PFSK-1 (cell line): ENCODE data around the gene SENP2.

Experiments
- FOXP2 ChIP-seq: optimal IDR thresholded peaks from 2 replicates; pipeline ENCODE3; 2011; ENCODE audit warnings: borderline replicate concordance, control low read depth, inconsistent platforms; ENCODE audit not compliant: insufficient read depth; ENCODE audit errors: extremely low read length, extremely low read depth
- POLR2AphosphoS5 ChIP-seq: IDR thresholded peaks from 2 replicates; pipeline ENCODE4 v1.6.1; 2012; ENCODE audit warnings: low read depth, mild to moderate bottlenecking, control low read depth, low read length, moderate library complexity
- SIN3A ChIP-seq: IDR thresholded peaks from 2 replicates; pipeline ENCODE4 v1.6.1; 2012; ENCODE audit warnings: mild to moderate bottlenecking, low read length, moderate library complexity, borderline replicate concordance; ENCODE audit not compliant: insufficient read depth
- TAF1 ChIP-seq: IDR thresholded peaks from 2 replicates; pipeline ENCODE4 v1.6.1; 2012; ENCODE audit warnings: low read length, control low read depth, borderline replicate concordance; ENCODE audit not compliant: insufficient read depth
- TF ChIP-seq, protein P1 (sequence below), 2 experiments: IDR thresholded peaks; 2 replicates each; pipeline versions ENCODE4 v1.6.1 to v1.8.0; 2011 to 2012; ENCODE audit warnings: low read depth in 2 of 2, low read length in 2 of 2, control low read depth in 1 of 2, inconsistent platforms in 1 of 2, mild to moderate bottlenecking in 1 of 2, moderate library complexity in 1 of 2; ENCODE audit not compliant: insufficient read depth in 1 of 2

SENP2 gene

GRCh38 chr3:185613016-185613415 is 26.9 kb downstream of the SENP2 start:
- TF ChIP-seq, protein P1, sequence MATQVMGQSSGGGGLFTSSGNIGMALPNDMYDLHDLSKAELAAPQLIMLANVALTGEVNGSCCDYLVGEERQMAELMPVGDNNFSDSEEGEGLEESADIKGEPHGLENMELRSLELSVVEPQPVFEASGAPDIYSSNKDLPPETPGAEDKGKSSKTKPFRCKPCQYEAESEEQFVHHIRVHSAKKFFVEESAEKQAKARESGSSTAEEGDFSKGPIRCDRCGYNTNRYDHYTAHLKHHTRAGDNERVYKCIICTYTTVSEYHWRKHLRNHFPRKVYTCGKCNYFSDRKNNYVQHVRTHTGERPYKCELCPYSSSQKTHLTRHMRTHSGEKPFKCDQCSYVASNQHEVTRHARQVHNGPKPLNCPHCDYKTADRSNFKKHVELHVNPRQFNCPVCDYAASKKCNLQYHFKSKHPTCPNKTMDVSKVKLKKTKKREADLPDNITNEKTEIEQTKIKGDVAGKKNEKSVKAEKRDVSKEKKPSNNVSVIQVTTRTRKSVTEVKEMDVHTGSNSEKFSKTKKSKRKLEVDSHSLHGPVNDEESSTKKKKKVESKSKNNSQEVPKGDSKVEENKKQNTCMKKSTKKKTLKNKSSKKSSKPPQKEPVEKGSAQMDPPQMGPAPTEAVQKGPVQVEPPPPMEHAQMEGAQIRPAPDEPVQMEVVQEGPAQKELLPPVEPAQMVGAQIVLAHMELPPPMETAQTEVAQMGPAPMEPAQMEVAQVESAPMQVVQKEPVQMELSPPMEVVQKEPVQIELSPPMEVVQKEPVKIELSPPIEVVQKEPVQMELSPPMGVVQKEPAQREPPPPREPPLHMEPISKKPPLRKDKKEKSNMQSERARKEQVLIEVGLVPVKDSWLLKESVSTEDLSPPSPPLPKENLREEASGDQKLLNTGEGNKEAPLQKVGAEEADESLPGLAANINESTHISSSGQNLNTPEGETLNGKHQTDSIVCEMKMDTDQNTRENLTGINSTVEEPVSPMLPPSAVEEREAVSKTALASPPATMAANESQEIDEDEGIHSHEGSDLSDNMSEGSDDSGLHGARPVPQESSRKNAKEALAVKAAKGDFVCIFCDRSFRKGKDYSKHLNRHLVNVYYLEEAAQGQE (IDR thresholded peaks at IDR 0.05; ENCODE audit: insufficient read depth in 1 of 2, low read depth in 2 of 2, low read length in 2 of 2), result no peak
- TF ChIP-seq FOXP2 (no peak), SIN3A (no peak), POLR2AphosphoS5 (no peak), TAF1 (no peak)

DNA sequence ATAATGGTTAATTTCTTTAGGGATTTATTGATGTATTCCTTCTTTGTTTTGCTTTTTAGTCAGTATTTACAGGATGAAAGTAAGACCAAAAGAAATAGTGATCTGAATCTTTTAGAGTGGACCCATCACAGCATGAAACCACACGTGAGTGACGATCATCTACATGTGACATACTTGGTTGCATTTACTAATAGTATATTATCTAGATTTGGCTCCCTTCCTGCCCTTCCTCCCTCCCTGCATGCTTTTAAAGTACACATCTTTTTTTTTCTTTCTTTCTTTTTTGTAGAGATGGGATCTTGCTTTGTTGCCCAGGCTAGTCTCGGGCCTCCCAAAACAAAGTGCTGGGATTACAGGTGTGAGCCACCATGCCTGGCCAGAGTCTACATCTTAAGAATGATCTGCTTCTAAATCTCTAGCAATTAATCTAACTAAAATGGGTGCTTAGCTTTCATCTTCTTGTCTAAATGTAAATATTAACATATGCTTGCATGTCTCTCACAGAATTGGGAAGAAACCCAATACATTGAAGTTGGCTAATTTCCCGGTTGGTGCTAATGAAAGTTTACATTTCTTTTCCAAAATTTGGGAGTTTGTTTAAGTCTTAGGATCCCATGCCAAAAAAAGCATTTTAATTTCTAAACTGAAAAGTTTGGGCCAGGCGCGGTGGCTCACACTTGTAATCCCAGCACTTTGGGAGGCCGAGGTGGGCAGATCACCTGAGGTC is 38.0 kb downstream of the SENP2 start:
- TF ChIP-seq POLR2AphosphoS5 (no peak), SIN3A (no peak), TAF1 (no peak), FOXP2 (no peak)
- TF ChIP-seq, protein P1 (IDR thresholded peaks at IDR 0.05; ENCODE audit: insufficient read depth in 1 of 2, low read depth in 2 of 2, low read length in 2 of 2), result no peak

DNA sequence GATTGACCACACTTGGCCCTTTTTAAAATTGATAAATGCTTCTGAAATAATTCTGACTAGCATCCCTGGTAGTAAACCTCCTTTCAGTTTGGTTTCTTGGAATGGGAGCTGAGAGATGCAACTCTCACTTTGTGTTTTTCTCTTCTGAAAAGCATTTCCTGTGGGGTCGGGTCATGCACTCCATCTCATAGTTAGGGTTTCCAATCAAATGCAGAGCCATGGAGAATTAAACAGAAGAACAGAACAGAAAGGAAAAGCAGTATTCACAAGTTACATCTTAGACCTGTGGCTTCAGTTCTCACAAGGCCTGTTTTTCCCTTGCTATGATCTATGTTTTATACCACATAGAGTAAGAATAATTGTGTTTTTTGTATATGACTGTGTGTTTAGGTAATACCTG is 39.7 kb downstream of the SENP2 start:
- TF ChIP-seq TAF1, result no peak
- TF ChIP-seq SIN3A, result no peak
- TF ChIP-seq, protein P1 (IDR thresholded peaks at IDR 0.05; ENCODE audit: insufficient read depth in 1 of 2, low read depth in 2 of 2, low read length in 2 of 2), result no peak
- TF ChIP-seq FOXP2, result no peak
- no peak for TF ChIP-seq POLR2AphosphoS5

DNA sequence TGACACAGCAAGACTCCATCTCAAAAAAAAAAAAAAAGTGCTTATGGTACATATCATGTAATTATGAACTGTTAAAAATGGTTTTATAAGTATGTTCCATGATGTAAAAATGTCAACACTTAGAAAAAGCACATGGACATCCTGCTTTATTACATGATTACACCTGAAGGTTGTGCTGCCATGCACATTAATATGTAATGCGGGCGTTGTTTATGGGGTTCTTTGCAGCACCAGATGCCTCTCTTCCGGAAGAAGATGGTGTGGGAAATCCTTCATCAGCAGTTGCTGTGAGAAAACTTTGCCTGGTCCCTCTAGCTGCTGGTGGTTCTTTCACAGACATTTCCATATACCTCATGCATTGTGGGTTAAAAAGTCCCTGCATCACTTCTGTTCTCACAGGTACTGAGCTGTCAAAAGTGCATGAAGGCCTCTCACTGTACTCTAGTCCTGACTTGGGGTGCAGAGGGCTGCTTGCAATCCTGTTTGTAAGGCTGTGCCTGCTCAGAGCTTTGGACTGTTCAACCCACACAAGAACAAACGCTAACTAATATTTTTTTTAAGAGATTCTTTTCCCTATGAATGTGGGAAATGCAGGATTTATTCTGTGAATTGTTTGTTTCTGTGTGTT is 43.6 kb downstream of the SENP2 start:
- TF ChIP-seq FOXP2, result no peak
- no peak for TF ChIP-seq SIN3A
- TF ChIP-seq, protein P1 (IDR thresholded peaks at IDR 0.05; ENCODE audit: insufficient read depth in 1 of 2, low read depth in 2 of 2, low read length in 2 of 2), result no peak
- TF ChIP-seq POLR2AphosphoS5, result no peak
- TF ChIP-seq TAF1, result no peak
